GM15510 (cell line): ENCODE results near the gene IFFO2.

Experiments used
- POLR2A ChIP-seq: IDR thresholded peaks from 3 replicates; pipeline ENCODE4 v1.6.1; 2011; ENCODE audit warnings: borderline replicate concordance; ENCODE audit not compliant: insufficient read length; ENCODE audit errors: extremely low read depth

The IFFO2 gene

DNA sequence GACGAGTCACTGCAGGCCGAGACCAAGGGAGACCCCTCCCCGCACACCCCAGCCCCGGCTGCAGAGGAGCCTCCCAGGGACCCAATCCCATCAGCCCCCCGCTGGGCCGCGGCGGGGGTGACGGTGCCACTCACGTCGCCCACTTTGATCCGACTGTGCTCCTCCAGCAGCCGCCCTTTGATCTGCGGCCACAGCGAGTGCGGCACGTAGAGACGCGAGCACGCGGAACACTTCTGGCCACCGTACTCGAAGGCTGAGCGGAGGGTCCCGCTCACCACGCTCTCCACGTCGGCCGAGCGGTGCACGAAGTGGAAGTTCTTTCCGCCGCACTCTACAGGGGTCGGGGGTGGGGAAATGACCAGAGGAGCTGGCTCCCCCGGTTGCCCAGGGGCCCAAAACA, 79.2 kb downstream of the IFFO2 start:
- TF ChIP-seq POLR2A, result no peak

DNA sequence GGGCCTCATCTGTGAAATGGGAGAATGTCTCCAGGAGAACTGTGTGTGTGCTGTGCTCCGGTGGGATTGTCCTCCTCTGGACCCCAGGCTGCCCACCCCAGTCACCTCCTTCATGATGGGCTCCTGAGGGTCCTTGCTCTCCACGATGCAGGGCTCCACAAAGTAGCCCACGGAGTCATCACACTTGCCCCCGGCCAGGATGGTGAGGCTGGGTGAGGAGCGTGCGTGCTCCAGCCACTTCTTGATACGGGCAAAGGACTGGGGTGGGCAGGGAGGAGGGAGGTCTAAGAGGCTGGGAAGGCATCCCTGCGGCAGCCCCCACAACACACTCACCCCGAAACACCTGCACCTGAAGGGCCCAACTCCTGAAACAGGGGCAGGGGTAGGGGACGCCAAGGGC, 80.3 kb downstream of the IFFO2 start:
- TF ChIP-seq POLR2A, result no peak

DNA sequence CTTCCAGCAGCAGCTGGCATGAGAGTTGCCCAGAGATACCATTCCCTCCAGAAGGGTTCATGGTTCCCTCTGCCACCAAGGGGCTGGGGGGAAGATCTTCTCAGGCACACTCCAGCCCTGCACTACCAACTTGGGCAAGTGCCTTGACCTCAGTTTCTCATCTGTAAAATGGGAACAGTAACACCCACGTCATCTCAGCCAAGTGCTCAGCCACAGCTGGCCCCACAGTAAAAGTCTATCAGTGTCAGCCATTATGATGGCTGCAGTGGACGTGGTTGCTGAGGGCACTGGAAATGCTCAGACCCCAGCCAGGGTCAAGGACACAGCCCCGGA, 80.7 kb downstream of the IFFO2 start:
- no peak for TF ChIP-seq POLR2A

DNA sequence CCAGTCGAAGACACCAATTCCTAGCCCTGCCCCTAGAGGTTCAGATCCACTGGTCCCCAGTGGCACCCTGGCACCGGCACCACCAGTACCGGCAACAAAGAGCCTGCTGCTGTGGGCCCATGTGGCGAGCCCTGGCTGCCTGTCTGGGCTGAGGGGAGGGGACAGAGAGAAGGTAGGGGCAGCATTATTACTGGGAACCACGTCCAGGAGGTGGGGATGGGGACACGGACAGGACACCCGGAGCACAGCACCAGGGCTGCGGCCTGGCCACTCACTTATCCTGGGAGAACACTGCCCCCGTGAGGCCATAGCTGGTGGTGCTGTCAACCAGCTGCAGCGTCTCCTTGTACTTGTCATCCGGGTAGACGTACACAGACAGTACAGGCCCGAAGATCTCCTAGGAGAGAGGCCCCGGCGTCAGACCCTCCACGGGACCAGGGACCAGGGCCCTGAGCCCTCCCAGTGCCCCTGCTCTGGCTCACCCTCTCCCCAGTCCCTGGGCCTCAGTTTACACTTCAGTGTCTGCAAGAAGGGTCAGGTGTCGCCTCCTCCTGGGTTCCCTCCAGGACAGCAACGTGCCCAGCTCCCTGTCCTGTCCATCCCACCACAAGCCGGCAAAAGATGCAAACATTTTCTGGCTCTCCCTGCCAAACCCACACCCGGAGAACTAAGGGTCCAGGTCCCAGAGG, 81.2 kb downstream of the IFFO2 start:
- TF ChIP-seq POLR2A, result no peak

DNA sequence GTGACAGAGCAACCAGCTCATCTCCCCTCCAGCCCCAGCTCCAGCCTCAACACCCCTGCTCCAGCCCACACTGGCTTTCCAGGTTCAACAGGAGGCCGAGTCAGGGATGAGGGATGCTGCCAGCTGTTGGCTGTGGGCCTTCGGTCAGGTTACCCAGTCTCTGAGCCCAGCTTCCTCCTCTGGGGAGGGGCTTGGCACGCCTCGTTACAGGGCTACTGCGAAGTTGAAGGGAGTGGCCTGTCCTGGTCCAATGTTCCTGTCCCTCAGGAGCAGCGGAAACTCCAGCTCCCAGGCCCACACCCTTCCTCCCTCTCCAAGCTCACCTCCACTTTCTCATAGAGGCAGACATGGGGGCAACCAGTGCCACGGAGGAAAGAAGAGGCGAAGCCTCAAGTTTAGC, 81.9 kb downstream of the IFFO2 start:
- no peak for TF ChIP-seq POLR2A

DNA sequence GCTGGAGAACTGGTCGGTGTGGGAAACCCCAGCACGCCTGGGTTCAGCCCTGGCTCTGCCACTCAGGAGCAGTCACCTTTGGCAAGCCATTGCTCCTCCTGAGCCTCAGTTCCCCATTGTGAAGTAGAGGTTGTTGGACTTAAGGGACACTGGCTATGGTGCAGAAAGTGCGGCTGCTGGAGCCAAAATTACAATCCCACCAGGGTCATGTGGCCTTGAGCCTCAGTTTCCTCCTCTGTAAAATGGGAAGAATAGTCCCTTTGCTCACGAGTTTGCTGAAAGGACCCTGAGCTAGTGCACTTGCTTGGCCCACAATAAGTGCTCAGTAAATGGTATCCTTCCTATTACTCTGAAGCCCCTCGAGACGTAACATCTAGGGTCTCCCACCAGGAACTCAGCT, 82.4 kb downstream of the IFFO2 start:
- no peak for TF ChIP-seq POLR2A

DNA sequence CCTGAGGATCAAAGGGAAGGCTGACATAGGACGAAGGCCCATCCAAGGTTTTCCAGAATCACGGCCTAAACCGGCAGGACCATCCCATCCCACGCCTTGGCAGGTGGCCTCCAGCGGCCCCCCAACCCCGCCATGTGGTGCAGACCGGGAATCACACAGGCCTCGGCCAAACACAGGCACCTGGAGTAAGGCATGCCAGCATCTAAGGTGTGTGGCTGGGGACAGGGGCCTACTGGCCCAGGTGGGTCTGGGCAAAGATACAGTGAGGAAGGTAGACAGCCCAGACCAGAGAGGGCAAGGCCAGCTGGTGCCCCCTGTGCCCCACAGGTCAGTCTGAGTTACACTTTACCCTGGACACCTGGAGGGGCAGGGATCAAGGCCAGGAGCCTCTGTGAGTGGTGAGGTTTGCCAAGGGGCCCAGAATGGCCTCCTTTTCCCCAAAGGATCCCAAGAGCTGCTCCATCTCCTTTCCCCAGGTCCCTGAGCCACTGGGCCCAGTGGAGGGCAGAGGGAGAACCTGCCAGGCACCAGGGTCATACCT, 84.3 kb downstream of the IFFO2 start:
- no peak for TF ChIP-seq POLR2A

DNA sequence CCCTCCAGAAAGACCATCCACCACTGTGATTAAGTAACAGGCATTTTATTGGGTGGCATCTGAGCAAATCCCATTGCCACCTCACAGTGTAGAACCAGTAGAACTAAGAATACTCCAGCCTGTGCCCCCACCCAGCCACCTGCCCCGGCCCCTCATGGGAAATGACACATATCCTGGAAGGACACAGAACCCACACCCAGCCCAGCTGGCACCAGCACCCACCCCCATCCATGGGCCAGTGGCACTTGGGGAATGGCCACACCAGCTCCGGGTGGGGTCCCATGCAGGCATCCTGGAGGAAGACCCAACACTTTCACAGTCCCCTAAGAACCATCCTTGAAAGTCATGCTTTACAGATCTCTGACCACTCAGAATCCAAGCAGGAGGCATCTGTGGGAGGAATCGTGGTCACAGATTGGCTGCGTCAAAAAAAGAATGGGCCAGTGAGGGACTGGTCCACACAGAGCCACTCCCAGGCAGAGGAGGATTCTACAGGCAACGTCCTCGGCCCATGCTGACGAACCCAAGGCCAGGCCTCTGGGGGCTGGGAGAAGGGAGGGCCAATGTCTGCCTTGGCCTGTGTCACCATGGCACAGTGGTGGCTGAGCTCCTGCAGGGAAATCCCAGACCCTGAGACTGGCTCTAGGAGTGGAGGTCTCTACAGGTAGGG, 84.9 kb downstream of the IFFO2 start:
- TF ChIP-seq POLR2A, result no peak

DNA sequence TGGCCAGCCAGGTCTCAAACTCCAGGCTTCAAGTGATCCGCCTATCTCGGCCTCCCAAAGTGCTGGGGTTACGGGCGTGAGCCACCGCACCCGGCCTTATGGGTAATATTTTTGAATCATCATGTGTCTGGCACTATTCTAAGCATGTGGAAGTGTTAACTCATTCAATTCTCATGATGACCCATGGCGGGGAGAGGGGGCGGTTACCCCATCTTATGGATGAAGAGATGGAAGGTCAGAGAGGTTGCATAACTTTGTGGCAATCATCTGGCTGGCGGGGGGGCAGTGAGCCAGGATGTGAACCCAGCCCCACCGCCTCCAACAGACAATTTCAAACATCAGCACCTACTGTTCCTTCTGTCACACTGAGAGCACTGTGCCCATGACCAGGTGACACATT, 85.5 kb downstream of the IFFO2 start:
- no peak for TF ChIP-seq POLR2A

DNA sequence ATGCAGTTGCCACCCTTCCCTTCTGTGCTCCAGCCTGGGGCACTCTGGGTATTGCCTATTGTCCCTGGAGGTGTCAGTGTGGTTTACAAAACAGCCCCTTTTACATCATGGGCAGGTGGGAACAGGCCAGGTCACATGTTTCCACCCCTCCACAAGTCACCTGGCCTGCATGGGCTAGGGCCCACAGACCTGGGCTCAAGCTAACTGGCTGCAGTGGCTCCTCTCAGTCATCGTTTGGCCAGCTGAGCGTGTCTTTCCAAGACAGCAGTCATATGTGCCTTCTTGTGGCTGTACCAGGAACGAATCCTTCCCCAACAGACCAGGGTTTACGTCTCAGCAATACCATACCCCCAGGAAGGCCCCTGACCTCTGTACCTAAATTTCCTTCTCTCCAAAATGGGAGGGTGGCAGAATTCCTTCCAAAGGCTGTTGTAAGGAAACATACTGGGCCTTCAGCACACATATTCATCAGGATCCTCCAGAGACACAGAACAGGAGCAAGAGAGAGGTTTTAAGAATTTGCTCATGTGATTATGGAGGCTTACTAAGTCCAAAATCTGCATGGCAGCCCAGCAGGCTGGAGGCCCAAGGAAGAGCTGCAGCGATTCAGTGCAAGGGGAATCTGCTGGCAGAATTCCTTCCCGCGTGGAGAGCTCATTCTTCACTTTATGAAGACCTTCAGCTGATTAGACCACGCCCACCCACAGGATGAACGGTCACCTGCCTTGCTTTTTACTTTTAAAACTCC, 86.5 kb downstream of the IFFO2 start:
- no peak for TF ChIP-seq POLR2A

DNA sequence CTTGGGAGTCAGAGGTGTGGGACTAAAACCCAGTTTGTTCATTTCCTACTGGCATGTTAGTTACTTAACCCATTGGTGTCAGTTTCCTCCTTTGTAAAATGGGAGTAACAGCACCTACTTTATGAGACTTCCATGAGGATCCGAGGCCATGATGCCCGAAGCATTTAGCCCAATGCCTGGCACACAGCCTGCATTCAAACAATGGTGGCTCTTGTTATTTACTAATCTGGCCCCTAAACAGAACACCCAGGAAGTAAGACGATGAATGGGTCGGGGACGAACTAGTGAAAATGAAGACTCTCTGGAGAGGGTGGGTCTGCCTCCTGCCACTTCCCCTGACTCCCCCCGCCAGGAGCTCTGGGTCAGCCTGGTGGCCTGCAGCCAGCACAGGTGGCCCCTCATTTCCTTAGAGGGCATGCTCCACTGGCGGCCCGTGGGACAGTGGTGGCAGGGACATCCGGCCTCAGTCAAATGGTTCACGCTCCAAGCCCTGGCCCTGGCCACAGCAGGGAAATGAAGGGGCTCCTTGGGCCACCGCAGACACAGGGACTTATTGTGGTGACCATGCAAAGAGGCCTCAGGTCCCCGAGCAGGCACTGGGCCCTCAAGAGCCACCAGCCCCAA, 87.6 kb downstream of the IFFO2 start:
- no peak for TF ChIP-seq POLR2A

DNA sequence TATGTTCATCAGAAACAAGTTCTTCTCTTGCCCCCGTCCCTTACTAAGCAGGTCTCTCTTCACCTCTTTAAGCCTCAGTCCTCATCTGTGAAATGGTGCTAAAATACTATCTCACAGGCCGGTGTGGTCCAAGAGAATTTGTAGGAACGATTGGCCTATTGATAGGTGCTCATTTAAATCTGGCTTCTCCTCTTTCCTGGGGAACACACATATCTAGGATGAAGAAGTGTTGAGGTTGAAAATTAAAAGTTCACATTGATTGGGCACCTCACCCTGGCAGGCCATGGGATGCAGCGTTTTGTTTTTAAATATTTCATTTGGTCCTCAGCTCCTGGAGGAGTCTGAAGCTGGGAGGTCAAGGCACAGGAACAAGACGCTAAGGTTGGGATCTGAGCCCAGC, 88.1 kb downstream of the IFFO2 start:
- TF ChIP-seq POLR2A, result no peak

DNA sequence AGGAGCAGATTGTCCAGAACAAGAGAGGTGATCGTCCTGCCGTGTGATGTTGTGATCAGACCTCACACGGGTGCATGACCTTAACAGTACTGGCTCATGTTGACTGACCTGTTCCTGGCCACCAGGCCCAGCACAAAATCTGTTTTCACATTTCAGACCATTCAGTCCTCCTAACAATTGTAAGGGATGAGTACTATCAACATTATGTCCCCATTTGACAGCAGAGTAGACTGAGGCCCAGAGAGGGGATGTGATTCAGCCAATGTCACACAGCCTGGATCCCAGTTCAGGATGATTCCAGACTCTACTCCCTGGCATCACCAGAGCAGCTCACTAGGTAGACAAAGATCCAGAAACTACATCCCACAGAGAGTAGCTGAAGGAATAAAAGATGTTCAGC, 89.6 kb downstream of the IFFO2 start:
- no peak for TF ChIP-seq POLR2A

DNA sequence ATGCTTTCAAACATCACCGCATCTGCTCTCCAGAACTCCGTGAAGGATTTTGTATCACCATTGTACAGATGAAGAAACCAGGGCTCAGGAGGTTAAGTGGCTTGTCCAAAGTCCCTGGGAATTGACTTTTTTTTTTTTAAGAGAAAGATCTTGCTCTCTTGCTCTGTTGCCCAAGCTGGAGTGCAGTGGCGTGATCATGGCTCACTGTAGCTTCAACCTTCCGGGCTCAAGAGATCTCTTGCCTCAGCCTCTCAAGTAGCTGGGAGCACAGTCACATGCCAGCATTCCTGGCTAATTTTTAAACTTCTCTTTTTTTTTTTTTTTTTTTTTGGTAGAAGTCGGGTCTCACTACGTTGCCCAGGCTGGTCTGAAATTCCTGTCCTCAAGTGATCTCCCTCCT, 90.2 kb downstream of the IFFO2 start:
- no peak for TF ChIP-seq POLR2A

DNA sequence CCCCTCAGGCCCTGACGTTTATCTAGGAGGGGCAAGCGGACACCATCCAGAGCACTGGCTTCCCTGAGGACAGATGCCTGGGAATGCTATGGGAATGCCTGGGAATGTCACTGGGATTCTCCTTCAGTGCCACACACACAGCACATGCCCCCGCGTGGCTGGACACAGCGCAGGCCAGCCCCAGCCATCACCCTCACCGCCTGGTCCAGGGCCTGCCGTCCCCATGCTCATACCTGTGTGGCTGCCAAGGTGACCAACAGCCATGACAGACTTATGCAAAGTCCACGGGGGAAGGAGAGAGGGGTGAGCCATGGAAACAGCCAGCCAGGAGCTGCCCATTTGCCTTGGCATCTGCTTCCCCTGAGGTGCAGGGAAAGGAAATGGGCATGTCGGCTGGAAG, 91.3 kb downstream of the IFFO2 start:
- TF ChIP-seq POLR2A, result no peak

DNA sequence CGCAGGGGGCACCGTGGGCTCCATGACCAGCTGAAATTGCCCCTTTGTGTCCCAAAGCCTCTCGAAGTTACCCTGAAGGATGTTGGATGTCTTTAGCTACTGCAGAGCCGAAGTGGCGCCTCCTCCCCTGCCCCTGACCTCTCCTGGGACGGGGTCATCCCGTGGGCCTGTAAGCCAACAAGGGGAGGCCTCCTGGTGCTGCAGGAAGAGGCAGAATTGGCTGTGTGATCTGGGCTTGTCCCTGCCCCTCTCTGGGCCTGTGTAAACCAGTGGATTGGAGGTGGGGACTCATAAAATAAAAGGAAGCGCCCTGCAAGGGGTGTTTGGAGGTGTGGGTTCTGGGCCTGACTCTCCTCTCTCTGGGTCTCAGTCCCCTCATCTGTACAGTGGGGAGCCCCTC, 94.9 kb downstream of the IFFO2 start:
- no peak for TF ChIP-seq POLR2A

DNA sequence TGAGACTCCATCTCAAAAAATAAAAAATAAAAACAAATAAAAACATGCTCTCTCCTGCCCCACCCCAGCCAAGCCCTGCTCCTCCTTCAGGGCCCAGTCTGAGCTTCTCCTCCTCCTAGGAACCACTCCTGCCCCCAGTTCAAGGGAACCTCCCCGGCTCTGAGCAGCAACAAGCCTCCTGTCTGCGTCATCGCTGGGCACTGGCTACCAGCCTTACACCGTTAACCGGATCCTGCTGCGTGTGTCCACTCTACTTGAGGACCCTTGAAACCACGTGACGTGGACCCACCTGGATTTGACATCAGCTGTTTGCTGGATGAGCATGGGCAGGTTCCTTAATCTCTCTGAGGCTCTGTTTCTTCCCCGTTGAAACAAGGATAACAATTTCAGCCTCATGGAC, 95.4 kb downstream of the IFFO2 start:
- no peak for TF ChIP-seq POLR2A
